ENCODE data around the gene ZBTB16. TPM values are rescaled to one million over a fixed set of nuclear protein-coding genes. Genes with fewer than 3 reads are reported as not detected.

The ZBTB16 gene
- polyA plus RNA-seq, 3 donors = 4.1 to 12.3 (median 8.3) TPM

GRCh38 chr11:114059984-114060391, 477 bp downstream of the ZBTB16 start:
- H3K79me2 ChIP-seq (ENCODE audit: insufficient read depth, low read length) = peaks cover 5% of the 10 kb centered on the region
- WGBS (ENCODE audit: insufficient coverage) = 1% methylated on average over 28 of the region's 33 CpGs
- H3K9ac ChIP-seq (ENCODE audit: insufficient read depth, low read length, poor library complexity, severe bottlenecking) = peak overlapping the region; percentile 68
- H3K27me3 ChIP-seq (ENCODE audit: control insufficient read depth in 2 of 2, insufficient read depth in 2 of 2, low read length in 2 of 2) = peaks cover 8 to 37% of the 10 kb centered on the region in 2 donors
- intact Hi-C loops (cut with micrococcal nuclease) = no loop called here
- peaks cover 4 to 8% of the 10 kb centered on the region in 2 donors for H3K36me3 ChIP-seq (replicated peaks in 1 of 2; ENCODE audit: control insufficient read depth in 1 of 2, insufficient read depth in 2 of 2, low read length in 2 of 2)
- peaks cover 22% of the 10 kb centered on the region for H3K4me1 Mint-ChIP-seq
- peaks cover 26 to 57% (median 44%) of the 10 kb centered on the region in 3 donors for H3K27me3 Mint-ChIP-seq (ENCODE audit: low read depth in 3 of 3)
- peak in 1 of 3 donors; percentile 22 for DNase-seq
- peaks cover 18 to 19% of the 10 kb centered on the region in 2 donors for H3K4me1 ChIP-seq (ENCODE audit: control insufficient read depth in 1 of 2, insufficient read depth in 2 of 2, low read length in 2 of 2)
- peak overlapping the region in 2 of 7 donors; percentile 37 to 68 for H3K27ac Mint-ChIP-seq
- peak overlapping the region; percentile 93 to 95 for H3K4me3 Mint-ChIP-seq
- H3K9me3 Mint-ChIP-seq = peaks cover 0 to 14% (median 0%) of the 10 kb centered on the region in 7 donors
- peaks cover 35% of the 10 kb centered on the region for H4K20me1 ChIP-seq (ENCODE audit: insufficient read depth, low read length)
- peak overlapping the region; percentile 100 for H3K4me2 ChIP-seq (replicated peaks; ENCODE audit: extremely low read depth, low read length, poor library complexity, severe bottlenecking)
- H3K4me3 ChIP-seq (replicated peaks in 1 of 3; ENCODE audit: low read depth in 2 of 3, low read length in 3 of 3) = peak overlapping the region; percentile 58 to 93 (median 68)
- peaks cover 13 to 18% of the 10 kb centered on the region in 2 donors for H3K36me3 Mint-ChIP-seq
- H2AFZ ChIP-seq (ENCODE audit: insufficient read depth, low read depth, low read length, poor library complexity, severe bottlenecking) = peak overlapping the region; percentile 86
- H3K27ac ChIP-seq (ENCODE audit: low read depth in 1 of 2, low read length in 2 of 2) = no peak overlapping the region
- H3K9me3 ChIP-seq (replicated peaks in 1 of 2; ENCODE audit: control insufficient read depth in 1 of 2, insufficient read depth in 1 of 2, low read length in 2 of 2) = no peaks in the 10 kb centered on the region
- TF ChIP-seq CTCF (IDR thresholded peaks at IDR 0.05) = no peak

- peaks cover 5% of the 10 kb centered on the region for H3K79me2 ChIP-seq (ENCODE audit: insufficient read depth, low read length)
- H3K36me3 ChIP-seq (replicated peaks in 1 of 2; ENCODE audit: control insufficient read depth in 1 of 2, insufficient read depth in 2 of 2, low read length in 2 of 2) = peaks cover 4 to 8% of the 10 kb centered on the region in 2 donors
- peak overlapping the region; percentile 68 for H3K9ac ChIP-seq (ENCODE audit: insufficient read depth, low read length, poor library complexity, severe bottlenecking)
- H3K9me3 ChIP-seq (replicated peaks in 1 of 2; ENCODE audit: control insufficient read depth in 1 of 2, insufficient read depth in 1 of 2, low read length in 2 of 2) = no peaks in the 10 kb centered on the region
- peaks cover 18 to 19% of the 10 kb centered on the region in 2 donors for H3K4me1 ChIP-seq (ENCODE audit: control insufficient read depth in 1 of 2, insufficient read depth in 2 of 2, low read length in 2 of 2)
- peaks cover 26 to 55% (median 43%) of the 10 kb centered on the region in 3 donors for H3K27me3 Mint-ChIP-seq (ENCODE audit: low read depth in 3 of 3)
- H2AFZ ChIP-seq (ENCODE audit: insufficient read depth, low read depth, low read length, poor library complexity, severe bottlenecking) = peak overlapping the region; percentile 86
- H4K20me1 ChIP-seq (ENCODE audit: insufficient read depth, low read length) = peaks cover 41% of the 10 kb centered on the region
- H3K36me3 Mint-ChIP-seq = peaks cover 13 to 18% of the 10 kb centered on the region in 2 donors
- H3K27me3 ChIP-seq (ENCODE audit: control insufficient read depth in 2 of 2, insufficient read depth in 2 of 2, low read length in 2 of 2) = peaks cover 8 to 37% of the 10 kb centered on the region in 2 donors
- DNase-seq = peak in 2 of 3 donors; percentile 24 to 32
- peak overlapping the region; percentile 58 to 93 (median 68) for H3K4me3 ChIP-seq (replicated peaks in 1 of 3; ENCODE audit: low read depth in 2 of 3, low read length in 3 of 3)
- peak overlapping the region; percentile 100 for H3K4me2 ChIP-seq (replicated peaks; ENCODE audit: extremely low read depth, low read length, poor library complexity, severe bottlenecking)
- intact Hi-C loops (cut with micrococcal nuclease) = no loop called here
- H3K9me3 Mint-ChIP-seq = peaks cover 0 to 14% (median 0%) of the 10 kb centered on the region in 7 donors
- no peak for TF ChIP-seq CTCF (IDR thresholded peaks at IDR 0.05)
- H3K4me3 Mint-ChIP-seq = peak overlapping the region; percentile 93 to 95
- peak overlapping the region in 3 of 7 donors; percentile 37 to 68 (median 66) for H3K27ac Mint-ChIP-seq
- H3K4me1 Mint-ChIP-seq = peaks cover 22% of the 10 kb centered on the region
- peak overlapping the region in 1 of 2 donors; percentile 26 for H3K27ac ChIP-seq (ENCODE audit: low read depth in 1 of 2, low read length in 2 of 2)
- 0% methylated on average over 76 of the region's 78 CpGs for WGBS (ENCODE audit: insufficient coverage)
Observed at GRCh38 chr11:114060392-114061047, 1.0 kb downstream of the ZBTB16 start.
